Measurements from ENCODE around the gene DYNLT4. TPM values are rescaled to one million over a fixed set of nuclear protein-coding genes. Genes with fewer than 3 reads are reported as not detected.
"Not testable (repeated sequence)": the region's sequence is repeated elsewhere in the genome, so short reads cannot be mapped to it uniquely, and the experiment has no call there.

The DYNLT4 gene
- total RNA-seq, 4 donors from 2014 or later: not detected

- 55% methylated on average over 13 of the region's 16 CpGs for WGBS
- TF ChIP-seq POLR2A (IDR thresholded peaks at IDR 0.05): no peak
- no peak for TF ChIP-seq POLR2AphosphoS5 (IDR thresholded peaks at IDR 0.05)
- TF ChIP-seq EP300 (IDR thresholded peaks at IDR 0.05): no peak
- TF ChIP-seq CTCF (IDR thresholded peaks at IDR 0.05): no peak
- Histone ChIP-seq H3K4me1 (peaks cover 11% of the 10 kb centered on the region), H3K9me3 (no peaks in the 10 kb centered on the region), H3K36me3 (no peaks in the 10 kb centered on the region), H3K27ac (peak overlapping the region; percentile 18), H3K4me3 (peak overlapping the region; percentile 59), H3K27me3 (no peaks in the 10 kb centered on the region)
- no peak for DNase-seq (ENCODE audit: low spot score in 2 of 2)
These were observed 35.3 kb upstream of the DYNLT4 start for GRCh38 chr1:44842486-44842861.

- TF ChIP-seq POLR2AphosphoS5 (IDR thresholded peaks at IDR 0.05) (no peak), EP300 (IDR thresholded peaks at IDR 0.05) (no peak), POLR2A (IDR thresholded peaks at IDR 0.05) (no peak), CTCF (IDR thresholded peaks at IDR 0.05) (no peak)
- Histone ChIP-seq H3K9me3 (no peaks in the 10 kb centered on the region), H3K4me1 (peaks cover 17% of the 10 kb centered on the region), H3K4me3 (no peak overlapping the region), H3K27ac (no peak overlapping the region), H3K27me3 (no peaks in the 10 kb centered on the region), H3K36me3 (no peaks in the 10 kb centered on the region)
- no peak for DNase-seq (ENCODE audit: low spot score in 2 of 2)
- WGBS: 44% methylated on average over 4 of the region's 4 CpGs
These were observed 32.4 kb upstream of the DYNLT4 start for GRCh38 chr1:44839576-44839975.

- WGBS: 90% methylated on average over 11 of the region's 11 CpGs
- DNase-seq (ENCODE audit: low spot score in 2 of 2); H3K27ac ChIP-seq; H3K27me3 ChIP-seq; H3K4me3 ChIP-seq; H3K36me3 ChIP-seq; H3K9me3 ChIP-seq: not testable (repeated sequence)
- peaks cover 15% of the 10 kb centered on the region for H3K4me1 ChIP-seq
These were observed 31.1 kb upstream of the DYNLT4 start for GRCh38 chr1:44838294-44838693.

GRCh38 chr1:44835738-44836675 is 28.9 kb upstream of the DYNLT4 start:
- Histone ChIP-seq H3K9me3 (no peaks in the 10 kb centered on the region), H3K27ac (no peak overlapping the region), H3K36me3 (no peaks in the 10 kb centered on the region), H3K27me3 (no peaks in the 10 kb centered on the region), H3K4me3 (no peak overlapping the region), H3K4me1 (peaks cover 6% of the 10 kb centered on the region)
- TF ChIP-seq EP300 (IDR thresholded peaks at IDR 0.05) (no peak), CTCF (IDR thresholded peaks at IDR 0.05) (peak; percentile 67 to 84)
- peak; percentile 91 for DNase-seq (ENCODE audit: low spot score in 2 of 2)
- 62% methylated on average over 23 of the region's 23 CpGs for WGBS

- no peak for TF ChIP-seq CTCF (IDR thresholded peaks at IDR 0.05)
- TF ChIP-seq EP300 (IDR thresholded peaks at IDR 0.05): no peak
- TF ChIP-seq POLR2A (IDR thresholded peaks at IDR 0.05): no peak
- no peak for TF ChIP-seq POLR2AphosphoS5 (IDR thresholded peaks at IDR 0.05)
- Histone ChIP-seq H3K27me3 (no peaks in the 10 kb centered on the region), H3K27ac (no peak overlapping the region), H3K36me3 (no peaks in the 10 kb centered on the region), H3K4me1 (peaks cover 6% of the 10 kb centered on the region), H3K4me3 (no peak overlapping the region), H3K9me3 (no peaks in the 10 kb centered on the region)
- WGBS: 70% methylated on average over 7 of the region's 7 CpGs
- DNase-seq (ENCODE audit: low spot score in 2 of 2): no peak
These were observed 27.2 kb upstream of the DYNLT4 start for GRCh38 chr1:44834328-44834727.

All from suprapubic skin (tissue), 4 donors.